HepG2 (cell line): ENCODE data around the gene SYNGAP1. TPM values are rescaled to one million over a fixed set of nuclear protein-coding genes. Genes with fewer than 3 reads are reported as not detected.

Experiments used
- ATF5 ChIP-seq: sonication (generic); formaldehyde crosslinking; IDR thresholded peaks from 2 replicates; pipeline ENCODE4 v1.4.0; 2020; ENCODE audit warnings: mild to moderate bottlenecking, low read depth, missing genetic modification reagents
- CEBPZ ChIP-seq: IDR thresholded peaks from 2 replicates; pipeline ENCODE4 v1.6.1; 2012; ENCODE audit warnings: low read length, improper control_type of control experiment
- FOSL2 ChIP-seq: sonication (generic); formaldehyde crosslinking; IDR thresholded peaks from 2 replicates; pipeline ENCODE4 v1.4.0; 2020; ENCODE audit warnings: missing genetic modification reagents
- HNF1B ChIP-seq: sonication (generic); formaldehyde crosslinking; IDR thresholded peaks from 2 replicates; pipeline ENCODE4 v1.5.1; 2020; ENCODE audit warnings: mild to moderate bottlenecking, moderate library complexity, missing genetic modification reagents
- HNRNPH1 ChIP-seq: fragments of 200-400 bp; formaldehyde crosslinking; optimal IDR thresholded peaks from 2 replicates; pipeline ENCODE3; 2017; ENCODE audit warnings: mild to moderate bottlenecking, low read depth, low read length
- MTA1 ChIP-seq: sonication (generic); formaldehyde crosslinking; IDR thresholded peaks from 2 replicates; pipeline ENCODE4 v1.4.0; 2020; ENCODE audit warnings: missing genetic modification reagents, mild to moderate bottlenecking, borderline replicate concordance
- NCOR1 ChIP-seq: fragments of 200-600 bp; sonication (generic); IDR thresholded peaks from 2 replicates; pipeline ENCODE4 v1.7.0; 2017; ENCODE audit warnings: antibody characterized with exemption, low read length, borderline replicate concordance
- PRDM4 ChIP-seq: sonication (generic); formaldehyde crosslinking; IDR thresholded peaks from 2 replicates; pipeline ENCODE4 v1.9.0; 2021; ENCODE audit warnings: missing genetic modification reagents, borderline replicate concordance
- SMAD1 ChIP-seq: sonication (generic); formaldehyde crosslinking; IDR thresholded peaks from 2 replicates; pipeline ENCODE4 v1.4.0; 2020; ENCODE audit warnings: missing genetic modification reagents, low read depth, mild to moderate bottlenecking, borderline replicate concordance
- ZMAT3 ChIP-seq: sonication (generic); formaldehyde crosslinking; conservative IDR thresholded peaks from 2 replicates; pipeline ENCODE4 v1.7.0; 2021; ENCODE audit warnings: missing genetic modification reagents
- ZNF264 ChIP-seq: sonication (generic); formaldehyde crosslinking; IDR thresholded peaks from 2 replicates; pipeline ENCODE4 v1.4.0; 2020; ENCODE audit warnings: missing genetic modification reagents
- ZNF296 ChIP-seq: sonication (generic); formaldehyde crosslinking; conservative IDR thresholded peaks from 2 replicates; pipeline ENCODE4 v1.5.0; 2020; ENCODE audit warnings: mild to moderate bottlenecking, missing genetic modification reagents
- ZNF317 ChIP-seq: sonication (generic); formaldehyde crosslinking; IDR thresholded peaks from 2 replicates; pipeline ENCODE4 v1.5.0; 2020; ENCODE audit warnings: mild to moderate bottlenecking, missing genetic modification reagents
- ZNF768 ChIP-seq: sonication (generic); formaldehyde crosslinking; IDR thresholded peaks from 2 replicates; pipeline ENCODE4 v1.4.0; 2020; ENCODE audit warnings: missing genetic modification reagents
- ZSCAN21 ChIP-seq: sonication (generic); formaldehyde crosslinking; IDR thresholded peaks from 2 replicates; pipeline ENCODE4 v1.8.0; 2022; ENCODE audit warnings: mild to moderate bottlenecking, missing genetic modification reagents, moderate library complexity, borderline replicate concordance
- ZSCAN31 ChIP-seq: sonication (generic); formaldehyde crosslinking; IDR thresholded peaks from 2 replicates; pipeline ENCODE4 v1.5.0; 2020; ENCODE audit warnings: low read depth, mild to moderate bottlenecking, missing genetic modification reagents
- polyA plus RNA-seq, 8 experiments: library from polyadenylated mRNA; depleted of rRNA in 3 of 8; stranded (reverse) in 7 of 8; unstranded in 1 of 8; fragments of >200 nt; fragmentation: Illumina TruSeq in 4 of 8; extraction: Trizol in 4 of 8; gene quantifications; 2 replicates each; pipeline versions ENCODE4 v1.2.1 to v1.2.3, GENCODE V29; 2011 to 2016; ENCODE audit warnings: low read depth in 4 of 8, missing spikeins in 1 of 8, mixed read lengths in 1 of 8; ENCODE audit not compliant: insufficient read depth in 1 of 8
- total RNA-seq, 5 experiments: library from RNA; depleted of rRNA; stranded (reverse); fragments of >200 nt; fragmentation: Illumina TruSeq; extraction: Trizol; gene quantifications; 2 replicates each; pipeline ENCODE4 v1.2.3, GENCODE V29; 2016; ENCODE audit warnings: low read depth in 1 of 5

SYNGAP1 gene
- total and polyA plus RNA-seq, 2 of the 13 experiments (the other 11 are each of a cell fraction or from before 2014, with no cell fraction given) = 0.75 to 1.1 TPM

- TF ChIP-seq FOSL2 (CRISPR knock-in tag) (peak; percentile 37; the same call in 1 of the 2 replicates), CEBPZ (no peak), ZSCAN31 (CRISPR knock-in tag) (no peak), ZMAT3 (CRISPR knock-in tag) (no peak), HNRNPH1 (no peak), PRDM4 (CRISPR knock-in tag) (no peak), NCOR1 (no peak), MTA1 (CRISPR knock-in tag) (peak; percentile 59; the same call in 1 of the 2 replicates), ZNF768 (peak; percentile 55; the same call in 1 of the 2 replicates), ZNF317 (CRISPR knock-in tag) (no peak), SMAD1 (CRISPR knock-in tag) (no peak), ZNF264 (CRISPR knock-in tag) (peak; percentile 62; the same call in 1 of the 2 replicates), HNF1B (CRISPR knock-in tag) (no peak), ATF5 (no peak), ZNF296 (no peak), ZSCAN21 (CRISPR knock-in tag) (no peak)
Measured at GRCh38 chr6:33425668-33426577, 6.1 kb downstream of the SYNGAP1 start (continued).
